ENCODE data around the gene PAK4. TPM values are rescaled to one million over a fixed set of nuclear protein-coding genes. Genes with fewer than 3 reads are reported as not detected.

PAK4 gene
- total RNA-seq, 1 experiment from 2014 or later = 63.1 TPM

DNA sequence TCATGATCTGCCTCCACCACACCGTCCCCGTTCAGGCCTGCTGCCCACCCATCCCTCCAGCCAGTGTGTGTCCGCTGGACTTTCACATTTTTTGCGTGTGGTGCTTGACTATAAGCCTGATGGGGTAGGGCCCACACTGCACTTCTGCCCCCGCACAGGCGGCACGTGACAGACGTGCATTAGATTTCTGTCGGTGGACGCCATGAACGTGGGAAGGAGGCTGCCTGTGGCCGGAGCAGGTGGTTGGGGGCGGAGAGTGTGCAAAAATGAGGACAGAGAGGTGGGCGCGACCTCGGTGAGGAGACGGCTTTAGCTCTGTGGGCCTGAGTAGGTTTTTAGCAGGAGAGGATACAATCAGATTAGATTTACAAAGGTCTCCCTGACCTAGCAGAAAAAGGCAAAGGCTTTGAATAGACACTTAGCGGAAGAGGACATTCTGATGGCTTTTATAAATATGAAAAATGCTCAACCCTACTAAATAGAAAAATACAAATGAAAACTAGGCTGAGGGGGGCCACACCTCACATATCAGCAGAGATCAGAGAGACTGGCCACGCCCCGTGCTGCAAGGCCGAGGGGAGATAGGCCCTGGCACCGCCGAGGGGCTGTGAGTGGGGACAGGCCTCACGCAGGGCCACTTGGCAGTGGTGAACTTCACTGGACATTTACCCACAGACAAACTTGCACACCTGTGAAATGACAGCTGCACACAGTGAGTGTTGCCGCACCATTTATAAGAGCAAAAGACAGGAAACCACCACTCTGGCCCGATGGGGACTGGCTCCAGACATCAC is 25.4 kb downstream of the PAK4 start:
- peaks cover 7 to 9% of the 10 kb centered on the region in 2 experiments; a peak in 4 of 5 replicates for H3K9me3 Mint-ChIP-seq
- H2AFZ ChIP-seq (ENCODE audit: low read length) = no peak overlapping the region
- no peak overlapping the region for H4K91ac ChIP-seq (ENCODE audit: insufficient read length, low read depth, low read length)
- no peak overlapping the region for H3K4me3 Mint-ChIP-seq
- no peak overlapping the region for H3K23ac ChIP-seq (ENCODE audit: insufficient read length, low read depth, low read length)
- H3K4me2 ChIP-seq (ENCODE audit: insufficient read depth, insufficient read length, low read length) = no peak overlapping the region
- H2BK20ac ChIP-seq (ENCODE audit: low read depth, low read length, poor library complexity, severe bottlenecking) = no peak overlapping the region
- H3K27me3 ChIP-seq (ENCODE audit: insufficient read depth, low read length) = no peaks in the 10 kb centered on the region
- 0 out of 2 replicates have a peak, but pooled peaks cover under 1% of the 10 kb centered on the region for H3K79me2 ChIP-seq (ENCODE audit: insufficient read depth, low read length)
- no peak overlapping the region for H3K9ac ChIP-seq (ENCODE audit: extremely low read depth, insufficient read length, low read length)
- peak overlapping the region in 2 of 3 experiments; percentile 48 to 60; a peak in 5 of 7 replicates for H3K27ac Mint-ChIP-seq
- H3K4ac ChIP-seq (ENCODE audit: low read depth, low read length) = no peak overlapping the region
- H2BK15ac ChIP-seq (ENCODE audit: low read depth, low read length) = no peak overlapping the region
- H3K9me3 ChIP-seq (ENCODE audit: control insufficient read depth, low read depth, low read length) = no peaks in the 10 kb centered on the region
- no peak overlapping the region for H3K18ac ChIP-seq (ENCODE audit: insufficient read length, low read depth, low read length)
- peaks cover 8 to 14% (median 9%) of the 10 kb centered on the region in 3 experiments; a peak in 5 of 7 replicates for H3K36me3 Mint-ChIP-seq (ENCODE audit: insufficient read depth in 1 of 3, low read depth in 3 of 3)
- H2BK5ac ChIP-seq (ENCODE audit: insufficient read length, low read length) = peak overlapping the region; percentile 34
- H3K4me1 ChIP-seq (ENCODE audit: insufficient read depth, low read length) = peaks cover 6% of the 10 kb centered on the region
- TF ChIP-seq, protein P1, sequence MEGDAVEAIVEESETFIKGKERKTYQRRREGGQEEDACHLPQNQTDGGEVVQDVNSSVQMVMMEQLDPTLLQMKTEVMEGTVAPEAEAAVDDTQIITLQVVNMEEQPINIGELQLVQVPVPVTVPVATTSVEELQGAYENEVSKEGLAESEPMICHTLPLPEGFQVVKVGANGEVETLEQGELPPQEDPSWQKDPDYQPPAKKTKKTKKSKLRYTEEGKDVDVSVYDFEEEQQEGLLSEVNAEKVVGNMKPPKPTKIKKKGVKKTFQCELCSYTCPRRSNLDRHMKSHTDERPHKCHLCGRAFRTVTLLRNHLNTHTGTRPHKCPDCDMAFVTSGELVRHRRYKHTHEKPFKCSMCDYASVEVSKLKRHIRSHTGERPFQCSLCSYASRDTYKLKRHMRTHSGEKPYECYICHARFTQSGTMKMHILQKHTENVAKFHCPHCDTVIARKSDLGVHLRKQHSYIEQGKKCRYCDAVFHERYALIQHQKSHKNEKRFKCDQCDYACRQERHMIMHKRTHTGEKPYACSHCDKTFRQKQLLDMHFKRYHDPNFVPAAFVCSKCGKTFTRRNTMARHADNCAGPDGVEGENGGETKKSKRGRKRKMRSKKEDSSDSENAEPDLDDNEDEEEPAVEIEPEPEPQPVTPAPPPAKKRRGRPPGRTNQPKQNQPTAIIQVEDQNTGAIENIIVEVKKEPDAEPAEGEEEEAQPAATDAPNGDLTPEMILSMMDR (conservative IDR thresholded peaks at IDR 0.05) = no peak
- no peak overlapping the region for H3K56ac ChIP-seq (ENCODE audit: insufficient read length, low read depth, low read length)
- H4K5ac ChIP-seq (ENCODE audit: insufficient read length, low read depth, low read length) = no peak overlapping the region
- H2AK5ac ChIP-seq (ENCODE audit: insufficient read length, low read length) = no peak overlapping the region
- no CpG with 5 or more reads among the region's 26 CpGs for WGBS (ENCODE audit: extremely low coverage, insufficient read length, low lambda C conversion rate)
- no peak overlapping the region for H2BK12ac ChIP-seq (ENCODE audit: insufficient read length, low read depth, low read length)
- peaks cover 43 to 65% of the 10 kb centered on the region in 2 experiments for H3K4me1 Mint-ChIP-seq
- H3K14ac ChIP-seq (ENCODE audit: insufficient read depth, low read length) = peak overlapping the region; percentile 30; the same call in 1 of the 2 replicates
- no peak overlapping the region for H4K8ac ChIP-seq (replicated peaks; ENCODE audit: insufficient read length, low read depth, low read length)
- H2BK120ac ChIP-seq (ENCODE audit: low read depth, low read length, poor library complexity, severe bottlenecking) = no peak overlapping the region
- no peaks in the 10 kb centered on the region for H3K79me1 ChIP-seq (ENCODE audit: insufficient read depth, low read depth, low read length, poor library complexity, severe bottlenecking)
- no peaks in the 10 kb centered on the region for H3K23me2 ChIP-seq (ENCODE audit: insufficient read length, low read depth, low read length, poor library complexity, severe bottlenecking)
- DNase-seq = no peak
- H3T11ph ChIP-seq (ENCODE audit: low read length) = no peak overlapping the region
- H3K27me3 Mint-ChIP-seq (ENCODE audit: low read depth) = no peaks in the 10 kb centered on the region
- no peak overlapping the region for H3K27ac ChIP-seq (ENCODE audit: insufficient read length, low read depth, low read length)
- no peaks in the 10 kb centered on the region for H4K20me1 ChIP-seq (ENCODE audit: control insufficient read depth, insufficient read depth, insufficient read length)

All from H9 (cell line).